ENCODE measurements around the gene FOXO4. TPM values are rescaled to one million over a fixed set of nuclear protein-coding genes. Genes with fewer than 3 reads are reported as not detected.

The FOXO4 gene
- total and polyA plus RNA-seq, 2 experiments from 2014 or later = 1.1 to 5.2 TPM

DNA sequence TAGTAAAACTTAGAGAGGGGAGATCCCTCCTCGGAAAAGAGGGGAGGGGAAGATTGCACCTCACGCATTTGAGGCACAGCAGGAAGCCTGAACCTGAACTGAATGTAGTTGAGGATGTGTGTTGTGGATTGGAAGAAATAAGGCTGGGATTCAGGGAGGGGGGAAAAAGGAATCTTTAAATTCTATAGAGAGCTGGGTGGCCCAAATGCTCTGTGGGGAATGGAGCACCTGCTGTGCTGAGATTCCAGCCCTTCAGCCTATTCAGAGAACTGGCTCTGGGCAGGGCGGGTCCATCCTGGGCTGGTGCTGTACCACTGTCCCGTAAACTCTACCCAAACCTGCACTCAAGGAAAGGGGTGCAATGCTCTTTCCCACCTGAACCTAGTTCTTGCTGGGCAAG lies 4.1 kb downstream of the FOXO4 start:
- in situ Hi-C loops (cut with MboI) = no loop called here

DNA sequence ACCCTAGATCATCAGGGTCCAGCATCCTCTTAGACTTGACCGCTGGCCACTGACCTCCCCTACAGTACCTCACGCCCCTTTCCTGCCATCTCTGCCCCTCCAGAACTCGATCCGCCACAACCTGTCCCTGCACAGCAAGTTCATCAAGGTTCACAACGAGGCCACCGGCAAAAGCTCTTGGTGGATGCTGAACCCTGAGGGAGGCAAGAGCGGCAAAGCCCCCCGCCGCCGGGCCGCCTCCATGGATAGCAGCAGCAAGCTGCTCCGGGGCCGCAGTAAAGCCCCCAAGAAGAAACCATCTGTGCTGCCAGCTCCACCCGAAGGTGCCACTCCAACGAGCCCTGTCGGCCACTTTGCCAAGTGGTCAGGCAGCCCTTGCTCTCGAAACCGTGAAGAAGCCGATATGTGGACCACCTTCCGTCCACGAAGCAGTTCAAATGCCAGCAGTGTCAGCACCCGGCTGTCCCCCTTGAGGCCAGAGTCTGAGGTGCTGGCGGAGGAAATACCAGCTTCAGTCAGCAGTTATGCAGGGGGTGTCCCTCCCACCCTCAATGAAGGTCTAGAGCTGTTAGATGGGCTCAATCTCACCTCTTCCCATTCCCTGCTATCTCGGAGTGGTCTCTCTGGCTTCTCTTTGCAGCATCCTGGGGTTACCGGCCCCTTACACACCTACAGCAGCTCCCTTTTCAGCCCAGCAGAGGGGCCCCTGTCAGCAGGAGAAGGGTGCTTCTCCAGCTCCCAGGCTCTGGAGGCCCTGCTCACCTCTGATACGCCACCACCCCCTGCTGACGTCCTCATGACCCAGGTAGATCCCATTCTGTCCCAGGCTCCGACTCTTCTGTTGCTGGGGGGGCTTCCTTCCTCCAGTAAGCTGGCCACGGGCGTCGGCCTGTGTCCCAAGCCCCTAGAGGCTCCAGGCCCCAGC lies 5.2 kb downstream of the FOXO4 start:
- no peaks in the 10 kb centered on the region for H3K9me3 ChIP-seq (ENCODE audit: low read depth)
- no peaks in the 10 kb centered on the region for H4K20me1 ChIP-seq (ENCODE audit: insufficient read depth)
- H2AFZ ChIP-seq = no peak overlapping the region
- H3K9ac ChIP-seq = no peak overlapping the region
- H3K79me2 ChIP-seq (ENCODE audit: insufficient read depth) = no peaks in the 10 kb centered on the region
- H3K4me3 ChIP-seq = no peak overlapping the region
- in situ Hi-C loops (cut with MboI) = no loop called here
- no peak overlapping the region for H3K4me2 ChIP-seq (ENCODE audit: unreplicated experiment)
- no peak for DNase-seq
- no peaks in the 10 kb centered on the region for H3F3A ChIP-seq (ENCODE audit: insufficient read depth)
- H3K27ac ChIP-seq = no peak overlapping the region
- H3K4me1 ChIP-seq (ENCODE audit: insufficient read depth) = no peaks in the 10 kb centered on the region
- H3K27me3 ChIP-seq (replicated peaks; ENCODE audit: insufficient read depth) = no peaks in the 10 kb centered on the region
- H3K9me2 ChIP-seq (ENCODE audit: insufficient read depth) = no peaks in the 10 kb centered on the region
- WGBS, 2 experiments (ENCODE audit: low coverage in 1 of 2, low lambda C conversion rate in 2 of 2, missing lambda C conversion rate in 2 of 2) = 83 to 89% methylated on average over 16 to 24 of the region's 31 CpGs
- no peaks in the 10 kb centered on the region for H3K36me3 ChIP-seq (ENCODE audit: low read depth)
- TF ChIP-seq EZH2 (IDR thresholded peaks at IDR 0.05; ENCODE audit: insufficient read depth, poor library complexity, severe bottlenecking) (no peak), EZH2phosphoT487 (IDR thresholded peaks at IDR 0.05; ENCODE audit: insufficient read depth, low read depth) (no peak)

More for the DNA sequence above, 4.1 kb downstream of the FOXO4 start:
- Histone ChIP-seq H3K9me2 (ENCODE audit: insufficient read depth) (no peaks in the 10 kb centered on the region), H3K27me3 (replicated peaks; ENCODE audit: insufficient read depth) (no peaks in the 10 kb centered on the region), H3K9me3 (ENCODE audit: low read depth) (no peaks in the 10 kb centered on the region), H3K79me2 (ENCODE audit: insufficient read depth) (no peaks in the 10 kb centered on the region), H4K20me1 (ENCODE audit: insufficient read depth) (no peaks in the 10 kb centered on the region), H3K4me2 (ENCODE audit: unreplicated experiment) (no peak overlapping the region), H3K36me3 (ENCODE audit: low read depth) (no peaks in the 10 kb centered on the region), H3K27ac (no peak overlapping the region), H3K4me3 (no peak overlapping the region), H3K9ac (no peak overlapping the region), H3K4me1 (ENCODE audit: insufficient read depth) (no peaks in the 10 kb centered on the region), H2AFZ (no peak overlapping the region), H3F3A (ENCODE audit: insufficient read depth) (no peaks in the 10 kb centered on the region)
- no peak for TF ChIP-seq EZH2 (IDR thresholded peaks at IDR 0.05; ENCODE audit: insufficient read depth, poor library complexity, severe bottlenecking)
- TF ChIP-seq EZH2phosphoT487 (IDR thresholded peaks at IDR 0.05; ENCODE audit: insufficient read depth, low read depth) = no peak
- no peak for DNase-seq
- 81 to 92% methylated on average over 3 of the region's 4 CpGs for WGBS, 2 experiments (ENCODE audit: low coverage in 1 of 2, low lambda C conversion rate in 2 of 2, missing lambda C conversion rate in 2 of 2)

DNA sequence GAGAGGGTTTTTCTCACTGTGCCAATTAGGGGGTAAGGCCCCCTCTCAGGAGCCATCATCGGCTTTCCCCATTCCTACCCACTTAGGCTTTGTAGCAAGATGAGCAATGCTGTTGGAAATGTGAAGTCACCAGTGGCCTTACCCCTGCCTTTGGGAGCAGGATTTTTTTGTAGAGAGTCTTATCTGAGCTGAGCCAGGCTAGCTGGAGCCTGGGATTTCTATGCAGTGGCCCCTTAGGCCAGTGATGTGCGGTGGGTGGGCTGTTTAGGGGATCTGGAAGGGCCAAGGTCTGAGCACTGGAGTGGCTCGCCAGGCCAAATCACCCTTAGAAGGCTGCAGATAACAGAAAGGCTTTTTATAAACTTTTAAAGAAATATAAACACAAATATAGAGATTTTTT lies 6.6 kb downstream of the FOXO4 start:
- in situ Hi-C loops (cut with MboI) = no loop called here
- no peaks in the 10 kb centered on the region for H3K4me1 ChIP-seq (ENCODE audit: insufficient read depth)
- no peak overlapping the region for H2AFZ ChIP-seq
- WGBS, 2 experiments (ENCODE audit: low coverage in 1 of 2, low lambda C conversion rate in 2 of 2, missing lambda C conversion rate in 2 of 2) = 0 to 31% methylated on average over 1 to 3 of the region's 3 CpGs
- H4K20me1 ChIP-seq (ENCODE audit: insufficient read depth) = no peaks in the 10 kb centered on the region
- H3F3A ChIP-seq (ENCODE audit: insufficient read depth) = no peaks in the 10 kb centered on the region
- H3K9ac ChIP-seq = no peak overlapping the region
- H3K27me3 ChIP-seq (replicated peaks; ENCODE audit: insufficient read depth) = no peaks in the 10 kb centered on the region
- no peak overlapping the region for H3K27ac ChIP-seq
- DNase-seq = no peak
- H3K9me2 ChIP-seq (ENCODE audit: insufficient read depth) = no peaks in the 10 kb centered on the region
- no peaks in the 10 kb centered on the region for H3K79me2 ChIP-seq (ENCODE audit: insufficient read depth)
- H3K4me3 ChIP-seq = no peak overlapping the region
- TF ChIP-seq EZH2 (IDR thresholded peaks at IDR 0.05; ENCODE audit: insufficient read depth, poor library complexity, severe bottlenecking) (no peak), EZH2phosphoT487 (IDR thresholded peaks at IDR 0.05; ENCODE audit: insufficient read depth, low read depth) (no peak)
- H3K9me3 ChIP-seq (ENCODE audit: low read depth) = no peaks in the 10 kb centered on the region
- no peak overlapping the region for H3K4me2 ChIP-seq (ENCODE audit: unreplicated experiment)
- no peaks in the 10 kb centered on the region for H3K36me3 ChIP-seq (ENCODE audit: low read depth)

DNA sequence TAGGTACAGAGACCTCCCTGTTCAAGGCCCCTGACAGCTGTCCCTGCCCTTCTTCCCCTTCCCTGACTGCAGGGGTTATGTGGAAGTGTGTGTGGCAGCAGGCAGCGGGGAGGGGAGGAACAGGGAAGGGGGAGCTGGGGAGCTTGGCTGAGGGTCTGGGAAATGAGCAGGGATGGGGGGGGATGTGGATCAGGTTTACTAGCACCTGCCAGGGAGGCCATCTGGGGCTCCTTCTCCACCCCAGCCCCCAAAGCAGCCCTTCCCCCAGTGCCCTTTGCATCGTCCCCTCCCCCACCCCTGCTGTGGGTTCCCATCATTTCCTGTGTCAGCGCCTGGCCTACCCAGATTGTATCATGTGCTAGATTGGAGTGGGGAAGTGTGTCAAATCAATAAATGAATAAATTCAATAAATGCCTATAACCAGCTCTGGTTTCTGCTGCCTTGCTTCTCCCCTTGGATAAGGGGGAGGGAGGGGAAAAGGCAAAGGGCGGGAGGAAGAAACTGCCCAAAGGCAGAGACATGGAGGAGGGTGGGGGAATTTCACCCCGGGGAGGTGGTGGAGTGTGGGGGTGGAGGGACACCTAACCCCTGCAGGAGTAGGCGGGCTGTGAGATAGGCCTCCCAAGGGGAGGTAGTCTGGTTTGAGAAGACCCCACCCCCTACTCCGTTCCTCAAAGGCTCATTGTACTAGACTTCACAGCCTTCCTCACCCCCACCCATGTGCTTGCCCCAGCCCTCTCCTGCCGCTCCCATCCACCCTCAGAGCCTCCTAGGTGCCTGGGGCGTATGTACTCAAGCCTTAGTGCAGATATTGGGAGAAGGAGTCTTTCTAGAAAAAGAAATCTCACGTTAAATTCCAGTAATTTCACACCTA lies 7.7 kb downstream of the FOXO4 start:
- no peak overlapping the region for H3K4me3 ChIP-seq
- H3K36me3 ChIP-seq (ENCODE audit: low read depth) = no peaks in the 10 kb centered on the region
- in situ Hi-C loops (cut with MboI) = no loop called here
- no peak overlapping the region for H3K27ac ChIP-seq
- no peaks in the 10 kb centered on the region for H3K27me3 ChIP-seq (replicated peaks; ENCODE audit: insufficient read depth)
- no peak overlapping the region for H3K4me2 ChIP-seq (ENCODE audit: unreplicated experiment)
- H3K9me3 ChIP-seq (ENCODE audit: low read depth) = no peaks in the 10 kb centered on the region
- no peak for TF ChIP-seq EZH2 (IDR thresholded peaks at IDR 0.05; ENCODE audit: insufficient read depth, poor library complexity, severe bottlenecking)
- TF ChIP-seq EZH2phosphoT487 (IDR thresholded peaks at IDR 0.05; ENCODE audit: insufficient read depth, low read depth) = no peak
- WGBS, 2 experiments (ENCODE audit: low coverage in 1 of 2, low lambda C conversion rate in 2 of 2, missing lambda C conversion rate in 2 of 2) = 37 to 60% methylated on average over 2 to 10 of the region's 10 CpGs
- H3K9me2 ChIP-seq (ENCODE audit: insufficient read depth) = no peaks in the 10 kb centered on the region
- no peak overlapping the region; the same call in 1 of the 2 replicates for H2AFZ ChIP-seq
- H4K20me1 ChIP-seq (ENCODE audit: insufficient read depth) = no peaks in the 10 kb centered on the region
- H3K79me2 ChIP-seq (ENCODE audit: insufficient read depth) = no peaks in the 10 kb centered on the region
- no peak overlapping the region for H3K9ac ChIP-seq
- H3F3A ChIP-seq (ENCODE audit: insufficient read depth) = no peaks in the 10 kb centered on the region
- no peaks in the 10 kb centered on the region for H3K4me1 ChIP-seq (ENCODE audit: insufficient read depth)
- peak; percentile 14 for DNase-seq
